Adipocyte (in vitro differentiated cells): Measurements from ENCODE around the gene LINGO1.

Experiments
- DNase-seq: peaks from one replicate; pipeline ENCODE4 v3.0.0-alpha.2; 2015; ENCODE audit warnings: low read depth
- H3K27me3 ChIP-seq: replicated peaks from 2 replicates; pipeline ENCODE4 v1.7.0; 2013; ENCODE audit warnings: mild to moderate bottlenecking, low read length, moderate library complexity; ENCODE audit not compliant: control insufficient read depth, insufficient read depth
- H3K36me3 ChIP-seq: 2 replicates; pipeline ENCODE4 v1.7.0; 2013; ENCODE audit warnings: low read length, mild to moderate bottlenecking, moderate library complexity; ENCODE audit not compliant: control insufficient read depth, insufficient read depth, severe bottlenecking
- H3K4me1 ChIP-seq: 2 replicates; pipeline ENCODE4 v1.7.0; 2013; ENCODE audit warnings: mild to moderate bottlenecking, low read length, moderate library complexity; ENCODE audit not compliant: control insufficient read depth, insufficient read depth
- H3K4me3 ChIP-seq: 2 replicates; pipeline ENCODE4 v1.7.0; 2013; ENCODE audit warnings: mild to moderate bottlenecking, low read length, moderate library complexity
- H3K9ac ChIP-seq: 2 replicates; pipeline ENCODE4 v1.7.0; 2013; ENCODE audit warnings: mild to moderate bottlenecking, low read length, moderate library complexity
- H3K9me3 ChIP-seq: 2 replicates; pipeline ENCODE4 v1.7.0; 2013; ENCODE audit warnings: mild to moderate bottlenecking, low read length, moderate library complexity; ENCODE audit not compliant: control insufficient read depth

Gene LINGO1

GRCh38 chr15:77610731-77611130 is 22.0 kb downstream of the LINGO1 start:
- DNase-seq: no peak
- Histone ChIP-seq H3K9me3 (no peaks in the 10 kb centered on the region), H3K27me3 (peaks cover 8% of the 10 kb centered on the region), H3K4me1 (peaks cover 12% of the 10 kb centered on the region), H3K4me3 (no peak overlapping the region), H3K36me3 (no peaks in the 10 kb centered on the region), H3K9ac (no peak overlapping the region)

- DNase-seq: no peak
- Histone ChIP-seq H3K36me3 (no peaks in the 10 kb centered on the region), H3K4me1 (peaks cover 12% of the 10 kb centered on the region), H3K9ac (no peak overlapping the region), H3K4me3 (no peak overlapping the region), H3K9me3 (no peaks in the 10 kb centered on the region), H3K27me3 (peaks cover 12% of the 10 kb centered on the region)
Observed at GRCh38 chr15:77609558-77609957, 23.2 kb downstream of the LINGO1 start.

GRCh38 chr15:77608774-77609173 is 23.9 kb downstream of the LINGO1 start:
- Histone ChIP-seq H3K36me3 (no peaks in the 10 kb centered on the region), H3K9me3 (no peaks in the 10 kb centered on the region), H3K9ac (no peak overlapping the region), H3K4me3 (no peak overlapping the region), H3K27me3 (peaks cover 12% of the 10 kb centered on the region), H3K4me1 (peaks cover 12% of the 10 kb centered on the region)
- no peak for DNase-seq

- no peak overlapping the region for H3K9ac ChIP-seq
- H3K4me3 ChIP-seq: no peak overlapping the region
- no peaks in the 10 kb centered on the region for H3K9me3 ChIP-seq
- peaks cover 12% of the 10 kb centered on the region for H3K4me1 ChIP-seq
- H3K27me3 ChIP-seq: peaks cover 12% of the 10 kb centered on the region
- H3K36me3 ChIP-seq: no peaks in the 10 kb centered on the region
- DNase-seq: peak; percentile 25
Observed at GRCh38 chr15:77607894-77608261, 24.8 kb downstream of the LINGO1 start.

- peaks cover 12% of the 10 kb centered on the region for H3K27me3 ChIP-seq
- H3K9ac ChIP-seq: no peak overlapping the region
- DNase-seq: peak; percentile 42
- no peaks in the 10 kb centered on the region for H3K36me3 ChIP-seq
- H3K4me3 ChIP-seq: no peak overlapping the region
- no peaks in the 10 kb centered on the region for H3K9me3 ChIP-seq
- H3K4me1 ChIP-seq: peaks cover 12% of the 10 kb centered on the region
Observed at GRCh38 chr15:77607111-77607893, 25.4 kb downstream of the LINGO1 start.

GRCh38 chr15:77606142-77607034 is 26.3 kb downstream of the LINGO1 start:
- Histone ChIP-seq H3K9me3 (no peaks in the 10 kb centered on the region), H3K9ac (no peak overlapping the region), H3K36me3 (no peaks in the 10 kb centered on the region), H3K4me1 (peaks cover 12% of the 10 kb centered on the region), H3K27me3 (peaks cover 12% of the 10 kb centered on the region), H3K4me3 (no peak overlapping the region)
- DNase-seq: no peak

- Histone ChIP-seq H3K36me3 (no peaks in the 10 kb centered on the region), H3K4me3 (no peak overlapping the region), H3K9ac (no peak overlapping the region), H3K27me3 (peaks cover 14% of the 10 kb centered on the region), H3K4me1 (peaks cover 12% of the 10 kb centered on the region), H3K9me3 (no peaks in the 10 kb centered on the region)
- no peak for DNase-seq
Observed at GRCh38 chr15:77605547-77605946, 27.2 kb downstream of the LINGO1 start.

GRCh38 chr15:77604973-77605372 is 27.7 kb downstream of the LINGO1 start:
- DNase-seq: no peak
- H3K27me3 ChIP-seq: peaks cover 12% of the 10 kb centered on the region
- H3K4me3 ChIP-seq: no peak overlapping the region
- no peak overlapping the region for H3K9ac ChIP-seq
- no peaks in the 10 kb centered on the region for H3K36me3 ChIP-seq
- H3K4me1 ChIP-seq: peaks cover 12% of the 10 kb centered on the region
- H3K9me3 ChIP-seq: no peaks in the 10 kb centered on the region

GRCh38 chr15:77603611-77604336 is 28.9 kb downstream of the LINGO1 start:
- Histone ChIP-seq H3K4me3 (no peak overlapping the region), H3K36me3 (no peaks in the 10 kb centered on the region), H3K9ac (no peak overlapping the region), H3K27me3 (peaks cover 13% of the 10 kb centered on the region), H3K4me1 (peaks cover 12% of the 10 kb centered on the region), H3K9me3 (no peaks in the 10 kb centered on the region)
- no peak for DNase-seq

- DNase-seq: no peak
- Histone ChIP-seq H3K4me3 (no peak overlapping the region), H3K36me3 (no peaks in the 10 kb centered on the region), H3K9me3 (no peaks in the 10 kb centered on the region), H3K27me3 (peaks cover 13% of the 10 kb centered on the region), H3K9ac (no peak overlapping the region), H3K4me1 (peaks cover 12% of the 10 kb centered on the region)
Observed at GRCh38 chr15:77602800-77603199, 29.9 kb downstream of the LINGO1 start.

GRCh38 chr15:77599899-77600298 is 32.8 kb downstream of the LINGO1 start:
- no peak overlapping the region for H3K4me3 ChIP-seq
- H3K27me3 ChIP-seq: peaks cover 10% of the 10 kb centered on the region
- H3K9me3 ChIP-seq: no peaks in the 10 kb centered on the region
- H3K9ac ChIP-seq: no peak overlapping the region
- H3K36me3 ChIP-seq: no peaks in the 10 kb centered on the region
- no peak for DNase-seq
- H3K4me1 ChIP-seq: no peaks in the 10 kb centered on the region
